Left lung (tissue), 10 donors: ENCODE data around the gene OR52M1. TPM values are rescaled to one million over a fixed set of nuclear protein-coding genes. Genes with fewer than 3 reads are reported as not detected.

Source experiments
- ATAC-seq: fragments of 200-7000 bp; cut with Tn5 transposase; one replicate; pipeline ENCODE4 v1.9.1; 2020; ENCODE audit warnings: moderate library complexity
- DNase-seq, 4 donors: peaks; one replicate each; pipeline ENCODE4 v3.0.0-alpha.2; 2013 to 2020
- H3K27ac ChIP-seq, 2 donors: fragments of 200-600 bp; sonication (generic) in 1 of 2; one replicate each; pipeline versions ENCODE4 v1.5.0 to v1.8.0; 2020 to 2021
- H3K27me3 ChIP-seq, 2 donors: fragments of 200-600 bp; sonication (generic) in 1 of 2; one replicate each; pipeline versions ENCODE4 v1.5.0 to v1.8.0; 2020 to 2021
- H3K36me3 ChIP-seq, 2 donors: fragments of 200-600 bp; sonication (generic) in 1 of 2; one replicate each; pipeline versions ENCODE4 v1.5.0 to v1.8.0; 2020 to 2021
- H3K4me1 ChIP-seq, 2 donors: fragments of 200-600 bp; one replicate each; pipeline ENCODE4 v1.8.0; 2021
- H3K4me3 ChIP-seq, 2 donors: fragments of 200-600 bp; sonication (generic) in 1 of 2; one replicate each; pipeline versions ENCODE4 v1.5.0 to v1.8.0; 2020 to 2021; ENCODE audit warnings: mild to moderate bottlenecking in 1 of 2
- H3K9me3 ChIP-seq, 2 donors: fragments of 200-600 bp; sonication (generic) in 1 of 2; one replicate each; pipeline versions ENCODE4 v1.5.0 to v1.8.0; 2020 to 2021
- intact Hi-C, 2 donors: fragments of 100-400 bp; cut with DNase I; formaldehyde crosslinking; loops; one replicate each; pipeline versions ENCODE4 v1.11.2 to v1.14.2; 2022
- polyA plus RNA-seq, 6 donors: library from polyadenylated mRNA; unstranded; fragments of 120-200 nt; gene quantifications; one replicate each; pipeline ENCODE4 v1.2.1, GENCODE V29; 2013; ENCODE audit not compliant: insufficient read length in 6 of 6
- total RNA-seq, 2 donors: library from RNA; stranded (reverse); fragmentation: NEBNext Ultra II Directional; extraction: Animal tissue kit (Norgen Biotek cat#: 25700); gene quantifications; one replicate each; pipeline ENCODE4 v1.2.1, GENCODE V29; 2021
- TF ChIP-seq, protein P1 (sequence below), 2 donors: fragments of 200-600 bp; sonication (generic) in 1 of 2; IDR thresholded peaks; one replicate each; pipeline versions ENCODE4 v1.5.0 to v1.8.0; 2021; ENCODE audit warnings: antibody characterized with exemption in 2 of 2
- donor health status: DM: no; HTN: yes; CAD: no.
- donor health status: DM: no; HTN: no; CAD: no.

Gene OR52M1
- total and polyA plus RNA-seq, 8 donors: not detected

DNA sequence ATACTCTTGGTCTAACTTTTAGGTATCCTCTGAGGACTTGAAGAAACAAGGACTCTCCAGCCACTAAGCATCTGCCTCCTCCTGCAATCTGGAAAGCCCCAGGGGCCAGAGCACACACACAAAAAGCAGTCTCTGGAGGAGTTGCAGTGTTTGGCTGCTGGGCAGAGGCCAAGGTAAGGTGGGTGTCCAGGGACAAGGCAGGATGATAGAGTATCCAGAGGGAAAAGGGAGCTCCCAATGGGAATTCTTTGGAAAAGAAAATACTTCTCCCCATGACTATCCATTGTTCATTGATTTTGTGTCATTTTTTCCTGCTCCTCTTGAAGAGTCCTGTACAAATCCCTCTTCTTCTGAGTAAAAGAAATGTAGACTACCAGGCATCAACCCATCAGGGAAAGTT, 36.5 kb downstream of the OR52M1 start, which contains the start of gene OR52I2:
Gene OR52I2, plus strand, starts transcription at position 301 of the 400 bp plus-strand sequence.
- Histone ChIP-seq H3K27ac (no peak within 1 kb of the TSS), H3K4me3 (no peak within 1 kb of the TSS), H3K4me1 (no peaks in the 10 kb centered on the region), H3K9me3 (no peaks in the 10 kb centered on the region), H3K36me3 (no peaks in the 10 kb centered on the region), H3K27me3 (peaks cover 0 to 11% of the 10 kb centered on the region in 2 donors)
- TF ChIP-seq, protein P1, sequence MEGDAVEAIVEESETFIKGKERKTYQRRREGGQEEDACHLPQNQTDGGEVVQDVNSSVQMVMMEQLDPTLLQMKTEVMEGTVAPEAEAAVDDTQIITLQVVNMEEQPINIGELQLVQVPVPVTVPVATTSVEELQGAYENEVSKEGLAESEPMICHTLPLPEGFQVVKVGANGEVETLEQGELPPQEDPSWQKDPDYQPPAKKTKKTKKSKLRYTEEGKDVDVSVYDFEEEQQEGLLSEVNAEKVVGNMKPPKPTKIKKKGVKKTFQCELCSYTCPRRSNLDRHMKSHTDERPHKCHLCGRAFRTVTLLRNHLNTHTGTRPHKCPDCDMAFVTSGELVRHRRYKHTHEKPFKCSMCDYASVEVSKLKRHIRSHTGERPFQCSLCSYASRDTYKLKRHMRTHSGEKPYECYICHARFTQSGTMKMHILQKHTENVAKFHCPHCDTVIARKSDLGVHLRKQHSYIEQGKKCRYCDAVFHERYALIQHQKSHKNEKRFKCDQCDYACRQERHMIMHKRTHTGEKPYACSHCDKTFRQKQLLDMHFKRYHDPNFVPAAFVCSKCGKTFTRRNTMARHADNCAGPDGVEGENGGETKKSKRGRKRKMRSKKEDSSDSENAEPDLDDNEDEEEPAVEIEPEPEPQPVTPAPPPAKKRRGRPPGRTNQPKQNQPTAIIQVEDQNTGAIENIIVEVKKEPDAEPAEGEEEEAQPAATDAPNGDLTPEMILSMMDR (IDR thresholded peaks at IDR 0.05): no peak
- intact Hi-C loops: no loop called here
- DNase-seq: no peak
- ATAC-seq: no peak

DNA sequence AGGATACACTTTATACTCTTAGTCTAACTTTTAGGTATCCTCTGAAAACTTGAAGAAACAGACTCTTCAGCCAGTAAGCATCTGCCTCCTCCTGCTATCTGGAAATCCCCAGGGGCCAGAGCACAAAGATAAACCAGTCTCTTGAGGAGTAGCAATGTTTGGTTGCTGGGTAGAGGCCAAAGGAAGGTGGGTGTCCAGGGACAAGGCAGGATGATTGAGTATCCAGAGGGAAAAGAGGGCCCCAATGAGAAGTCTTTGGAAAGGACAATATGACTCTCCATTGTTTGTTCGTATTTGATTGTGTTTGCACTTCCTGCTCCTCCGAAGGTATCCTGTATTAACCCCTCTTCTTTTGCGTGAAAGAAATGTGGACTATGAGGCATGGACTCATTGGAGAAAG, 44.0 kb downstream of the OR52M1 start:
- intact Hi-C loops: no loop called here
- H3K36me3 ChIP-seq: no peaks in the 10 kb centered on the region
- no peaks in the 10 kb centered on the region for H3K4me1 ChIP-seq
- no peak overlapping the region for H3K4me3 ChIP-seq
- ATAC-seq: no peak
- DNase-seq: no peak
- TF ChIP-seq, protein P1 (IDR thresholded peaks at IDR 0.05): no peak
- no peak overlapping the region for H3K27ac ChIP-seq
- no peaks in the 10 kb centered on the region for H3K27me3 ChIP-seq
- H3K9me3 ChIP-seq: no peaks in the 10 kb centered on the region

DNA sequence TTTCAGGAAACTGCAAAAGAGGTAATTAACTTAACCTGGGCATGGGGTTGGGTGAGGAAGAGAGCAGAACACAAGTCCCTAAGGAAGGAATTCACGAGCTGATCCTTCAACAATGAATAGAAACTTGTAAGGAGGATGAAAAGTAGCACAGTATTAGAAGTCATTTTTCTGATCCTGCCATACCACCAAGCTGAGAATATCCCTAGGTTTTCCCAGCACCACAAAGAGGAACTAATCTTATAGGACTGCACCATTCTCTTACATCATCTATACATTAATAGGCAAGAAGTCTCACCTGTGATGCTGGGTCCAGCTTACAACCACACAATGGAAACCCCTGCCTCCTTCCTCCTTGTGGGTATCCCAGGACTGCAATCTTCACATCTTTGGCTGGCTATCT, 48.7 kb downstream of the OR52M1 start, which contains the start of gene OR52I1:
Gene OR52I1, plus strand, starts transcription at position 301 of the 400 bp plus-strand sequence. Its CDS starts 0 bp downstream, at position 301.
- no peak within 1 kb of the TSS for H3K4me3 ChIP-seq
- H3K27me3 ChIP-seq: no peaks in the 10 kb centered on the region
- ATAC-seq: no peak
- H3K4me1 ChIP-seq: no peaks in the 10 kb centered on the region
- peaks cover 0 to 14% of the 10 kb centered on the region in 2 donors for H3K36me3 ChIP-seq
- no peak within 1 kb of the TSS for H3K27ac ChIP-seq
- DNase-seq: no peak
- intact Hi-C loops: no loop called here
- TF ChIP-seq, protein P1 (IDR thresholded peaks at IDR 0.05): no peak
- H3K9me3 ChIP-seq: no peaks in the 10 kb centered on the region

Other genes with a start within 250 kb of the OR52M1 start
- not detected for gene OR52B4, start 176.8 kb upstream of the OR52M1 start, total RNA-seq
- not detected for gene OR52B4, start 176.8 kb upstream of the OR52M1 start, polyA plus RNA-seq
- gene TRIM21, start 151.5 kb upstream of the OR52M1 start, total RNA-seq: 10 to 100 TPM; 26.3 to 36.8 TPM
- 10 to 100 TPM; 25.4 to 30.8 (median 26.3) TPM for gene TRIM21, start 151.5 kb upstream of the OR52M1 start, polyA plus RNA-seq
- 1 to 10 TPM in 1 of 2 donors, not detected in 1; 1.9 TPM for gene OR52K2, start 95.9 kb upstream of the OR52M1 start, total RNA-seq
- gene OR52K2, start 95.9 kb upstream of the OR52M1 start, polyA plus RNA-seq: not detected
- gene OR52K1, start 62.5 kb upstream of the OR52M1 start, total RNA-seq: under 1 TPM; 0.09 to 0.86 TPM
- gene OR52K1, start 62.5 kb upstream of the OR52M1 start, polyA plus RNA-seq: under 1 TPM; 0.21 to 0.35 (median 0.27) TPM
- gene OR52I2, start 36.6 kb downstream of the OR52M1 start, total RNA-seq: not detected
- under 1 TPM in 4 of 6 donors, not detected in 2; 0.03 to 0.07 (median 0.03) TPM for gene OR52I2, start 36.6 kb downstream of the OR52M1 start, polyA plus RNA-seq
- not detected for gene OR52I1, start 48.8 kb downstream of the OR52M1 start, total RNA-seq
- gene OR52I1, start 48.8 kb downstream of the OR52M1 start, polyA plus RNA-seq: under 1 TPM in 5 of 6 donors, not detected in 1; 0.08 to 0.14 (median 0.11) TPM
- gene TRIM68, start 63.0 kb downstream of the OR52M1 start, total RNA-seq: 10 to 100 TPM; 12.5 to 14.1 TPM
- 10 to 100 TPM; 17.9 to 23.6 (median 19.0) TPM for gene TRIM68, start 63.0 kb downstream of the OR52M1 start, polyA plus RNA-seq
- not detected for gene OR51D1, start 92.3 kb downstream of the OR52M1 start, total RNA-seq
- gene OR51D1, start 92.3 kb downstream of the OR52M1 start, polyA plus RNA-seq: not detected
- not detected for gene OR51E1, start 98.8 kb downstream of the OR52M1 start, total RNA-seq
- under 1 TPM; 0.06 to 0.50 (median 0.33) TPM for gene OR51E1, start 98.8 kb downstream of the OR52M1 start, polyA plus RNA-seq
- not detected for gene OR51E2, start 152.7 kb downstream of the OR52M1 start, total RNA-seq
- gene OR51E2, start 152.7 kb downstream of the OR52M1 start, polyA plus RNA-seq: under 1 TPM in 5 of 6 donors, not detected in 1; 0.08 to 0.18 (median 0.15) TPM
- not detected for gene MMP26, start 159.6 kb downstream of the OR52M1 start, total RNA-seq
- not detected for gene MMP26, start 159.6 kb downstream of the OR52M1 start, polyA plus RNA-seq
- not detected for gene OR51F1, start 224.7 kb downstream of the OR52M1 start, total RNA-seq
- not detected for gene OR51F1, start 224.7 kb downstream of the OR52M1 start, polyA plus RNA-seq